DND-41 (cell line): ENCODE data around the gene EPHB1.
"Not testable (repeated sequence)": the region's sequence is repeated elsewhere in the genome, so short reads cannot be mapped to it uniquely, and the experiment has no call there.

ENCODE experiments used
- CTCF ChIP-seq: IDR thresholded peaks from 2 replicates; pipeline ENCODE4 v1.5.1; 2012; ENCODE audit warnings: borderline replicate concordance, low read length, moderate library complexity, mild to moderate bottlenecking; ENCODE audit not compliant: poor library complexity, severe bottlenecking; ENCODE audit errors: extremely low read depth
- EZH2 ChIP-seq: IDR thresholded peaks from 3 replicates; pipeline ENCODE4 v1.6.1; 2012; ENCODE audit warnings: borderline replicate concordance, low read depth, mild to moderate bottlenecking, moderate library complexity, low read length, inconsistent platforms; ENCODE audit not compliant: severe bottlenecking

DNA sequence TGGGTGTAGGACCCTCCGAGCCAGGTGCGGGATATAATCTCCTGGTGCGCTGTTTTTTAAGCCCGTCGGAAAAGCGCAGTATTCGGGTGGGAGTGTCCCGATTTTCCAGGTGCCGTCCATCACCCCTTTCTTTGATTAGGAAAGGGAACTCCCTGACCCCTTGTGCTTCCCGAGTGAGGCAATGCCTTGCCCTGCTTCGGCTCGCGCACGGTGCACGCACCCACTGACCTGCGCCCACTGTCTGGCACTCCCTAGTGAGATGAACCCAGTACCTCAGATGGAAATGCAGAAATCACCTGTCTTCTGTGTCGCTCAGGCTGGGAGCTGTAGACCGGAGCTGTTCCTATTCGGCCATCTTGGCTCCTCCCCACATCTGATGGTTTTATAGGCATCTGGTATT is 210.6 kb downstream of the EPHB1 start:
- not testable (repeated sequence) for TF ChIP-seq CTCF, EZH2
